HG03354 (cell line): Measurements from ENCODE around the gene DDX54.
"Not testable (repeated sequence)": the region's sequence is repeated elsewhere in the genome, so short reads cannot be mapped to it uniquely, and the experiment has no call there.

ENCODE experiments used
- ATAC-seq: cut with Tn5 transposase; IDR thresholded peaks from one replicate; pipeline ENCODE4 v1.9.1; 2021; ENCODE audit warnings: mild to moderate bottlenecking; ENCODE audit not compliant: unreplicated experiment, poor library complexity, severe bottlenecking

DDX54 gene

GRCh38 chr12:113220593-113221180, 35.4 kb upstream of the DDX54 start:
- ATAC-seq = peak; percentile 4

- ATAC-seq = no peak
Observed at GRCh38 chr12:113216027-113216426, 30.7 kb upstream of the DDX54 start.

GRCh38 chr12:113214895-113215400, 29.7 kb upstream of the DDX54 start:
- ATAC-seq = peak; percentile 59

GRCh38 chr12:113211160-113211559, 25.9 kb upstream of the DDX54 start:
- no peak for ATAC-seq

GRCh38 chr12:113208041-113208934, 23.0 kb upstream of the DDX54 start:
- peak; percentile 81 for ATAC-seq

- no peak for ATAC-seq
Observed at GRCh38 chr12:113207613-113208040, 22.3 kb upstream of the DDX54 start.

GRCh38 chr12:113206802-113207201, 21.5 kb upstream of the DDX54 start:
- ATAC-seq = not testable (repeated sequence)

- ATAC-seq = no peak
Observed at GRCh38 chr12:113204804-113205203, 19.5 kb upstream of the DDX54 start.

GRCh38 chr12:113203852-113204760, 18.8 kb upstream of the DDX54 start:
- ATAC-seq = no peak

- ATAC-seq = no peak
Observed at GRCh38 chr12:113202300-113203075, 17.2 kb upstream of the DDX54 start.

GRCh38 chr12:113201187-113202177, 16.2 kb upstream of the DDX54 start:
- ATAC-seq = no peak

GRCh38 chr12:113200021-113200797, 14.9 kb upstream of the DDX54 start:
- no peak for ATAC-seq

GRCh38 chr12:113198296-113198695, 13.0 kb upstream of the DDX54 start:
- no peak for ATAC-seq

- no peak for ATAC-seq
Observed at GRCh38 chr12:113197518-113198077, 12.3 kb upstream of the DDX54 start.

GRCh38 chr12:113196990-113197389, 11.7 kb upstream of the DDX54 start:
- ATAC-seq = peak; percentile 88

GRCh38 chr12:113196582-113196981, 11.3 kb upstream of the DDX54 start:
- ATAC-seq = no peak

- ATAC-seq = no peak
Observed at GRCh38 chr12:113195598-113195997, 10.3 kb upstream of the DDX54 start.
